NOMO-1 (cell line): ENCODE data around the gene SIRPG.
"Not testable (repeated sequence)": the region's sequence is repeated elsewhere in the genome, so short reads cannot be mapped to it uniquely, and the experiment has no call there.

ENCODE experiments used
- DNase-seq, 2 experiments: peaks; one replicate each; lab custom pipeline; 2025; ENCODE audit not compliant: unreplicated experiment in 2 of 2; lab: John Stamatoyannopoulos, UW

The SIRPG gene

DNA sequence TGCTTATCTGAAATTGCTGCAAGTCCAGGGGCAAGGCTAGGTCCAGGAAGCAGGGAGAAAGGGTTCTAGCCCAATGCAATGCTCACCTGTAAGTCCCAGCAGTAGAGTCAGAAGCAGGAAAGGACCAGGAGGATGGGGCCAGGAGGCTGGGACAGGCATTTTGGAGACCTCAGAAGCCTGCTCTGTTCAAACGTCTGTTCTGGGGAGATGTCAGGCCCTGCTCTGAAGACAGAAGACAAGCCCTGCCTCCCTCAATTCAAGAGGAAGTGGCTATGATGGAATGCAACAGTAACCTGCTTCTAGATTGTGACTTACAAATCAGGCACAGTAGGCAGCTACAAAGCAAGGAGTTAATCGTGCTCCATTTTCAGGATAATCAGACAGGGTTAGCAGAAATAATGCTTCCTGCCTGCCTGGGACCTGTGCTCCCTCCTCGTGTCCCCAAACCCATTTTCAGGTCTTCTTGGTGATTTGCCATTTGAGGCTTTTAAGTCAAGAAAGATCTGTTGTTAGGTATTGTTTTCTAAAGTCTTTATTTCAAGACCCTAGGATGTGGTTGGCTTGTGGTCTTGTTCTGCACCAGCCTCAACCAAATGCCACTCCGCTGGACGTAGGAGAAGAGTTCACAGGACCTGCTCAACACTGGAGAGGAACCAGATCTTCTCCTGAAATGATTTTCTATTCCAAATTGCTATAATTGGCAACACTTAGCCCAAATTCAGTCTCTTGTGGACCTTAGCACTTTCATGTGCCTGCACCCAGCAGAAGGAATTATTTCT, at the start of gene SIRPG:
TSS of gene SIRPG (minus strand) at position 224 of the 779 bp plus-strand sequence. CDS start at position 159, 65 bp downstream.
- peak; percentile 5 to 48 for DNase-seq

DNA sequence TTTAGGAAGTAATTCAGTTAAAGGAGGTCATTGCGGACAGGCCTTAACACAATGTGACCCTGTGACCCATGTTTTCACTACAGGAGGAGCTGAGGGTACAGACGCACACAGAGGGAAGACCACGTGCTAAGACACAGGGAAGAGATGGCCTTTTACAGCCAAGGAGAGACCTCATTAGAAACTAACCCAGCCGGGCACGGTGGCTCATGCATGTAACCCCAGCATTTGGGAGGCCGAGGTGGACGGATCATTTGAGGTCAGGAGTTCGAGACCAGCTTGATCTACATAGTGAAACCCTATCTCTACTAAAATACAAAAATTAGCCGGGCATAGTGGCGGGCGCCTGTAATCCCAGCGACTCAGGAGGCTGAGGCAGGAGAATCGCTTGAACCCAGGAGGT, 49.3 kb upstream of the SIRPG start:
- not testable (repeated sequence) for DNase-seq

DNA sequence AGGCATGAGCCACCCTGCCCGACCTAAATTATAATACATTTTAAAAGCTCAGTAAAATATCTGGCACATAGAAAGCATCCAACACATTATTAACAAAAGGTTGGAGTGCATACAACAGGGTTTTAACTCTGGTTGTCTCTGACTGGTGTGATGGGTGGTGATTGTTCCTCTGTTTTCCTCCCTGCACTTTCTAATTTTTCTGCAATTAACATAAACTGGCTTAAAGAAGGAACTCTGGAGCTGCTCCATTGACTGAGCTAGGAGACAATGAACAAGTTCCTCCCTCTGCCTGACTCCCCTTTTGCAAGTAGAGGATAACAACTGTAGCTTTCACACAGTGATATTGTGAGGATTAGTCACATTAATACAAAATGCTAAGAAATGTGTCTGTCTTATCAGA, 48.5 kb upstream of the SIRPG start:
- DNase-seq = no peak

DNA sequence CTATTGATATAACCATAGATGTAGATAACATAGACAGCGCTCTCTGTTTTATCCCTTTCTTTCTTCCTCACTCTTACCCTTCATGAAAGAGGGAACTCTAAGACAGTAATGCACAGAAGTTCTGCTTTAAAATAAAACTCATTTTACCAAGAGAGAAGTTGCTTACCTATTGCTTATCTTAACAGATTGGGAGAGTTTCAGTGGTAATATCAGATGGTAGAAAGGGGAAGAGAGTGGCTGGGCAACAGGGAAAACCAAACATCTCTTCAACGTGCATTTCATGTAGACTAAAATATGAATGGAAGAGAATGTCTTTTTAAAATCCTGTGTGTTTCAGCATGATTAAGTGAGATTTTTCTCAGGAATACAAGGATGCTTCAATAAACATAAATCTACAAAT, 45.3 kb upstream of the SIRPG start:
- peak in 1 of 2 experiments; percentile 39 for DNase-seq

DNA sequence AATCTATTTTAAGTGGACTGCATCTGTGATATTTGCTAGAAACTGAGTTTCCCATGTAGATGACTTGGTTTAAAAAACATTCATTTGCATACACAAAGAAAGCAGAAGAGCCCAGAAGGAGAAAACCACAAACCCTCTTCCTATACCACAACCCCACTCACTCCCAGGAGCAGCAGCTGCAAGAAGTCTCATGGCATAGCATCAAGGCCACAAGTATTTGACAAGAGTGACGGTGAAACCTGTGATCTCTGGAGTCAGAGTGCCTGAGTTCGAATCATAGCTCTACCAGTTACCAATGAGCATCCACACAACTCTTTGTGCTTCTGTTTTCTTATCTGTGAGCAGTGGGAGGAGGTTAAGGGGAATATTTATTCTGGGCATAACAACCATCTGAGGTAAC, 44.7 kb upstream of the SIRPG start:
- peak; percentile 82 to 87 for DNase-seq

DNA sequence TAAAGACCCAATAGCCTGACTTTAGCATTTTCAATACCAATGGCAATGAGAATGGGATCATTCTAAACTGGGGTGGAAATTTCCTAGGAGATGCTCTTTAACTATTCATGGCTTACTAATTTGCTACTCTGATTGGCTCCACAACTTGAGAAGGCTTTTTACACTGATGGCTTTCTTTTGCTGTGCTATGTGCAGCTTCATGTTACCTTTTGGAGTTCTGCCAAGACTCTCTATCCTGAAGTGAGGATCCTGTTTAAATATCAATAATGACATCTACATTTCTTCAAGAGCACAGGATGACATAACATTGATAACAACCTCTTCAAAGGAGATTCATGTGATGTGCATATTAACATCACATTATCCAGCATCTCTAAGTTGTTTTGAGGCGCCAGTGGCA, 43.4 kb upstream of the SIRPG start:
- DNase-seq = no peak

DNA sequence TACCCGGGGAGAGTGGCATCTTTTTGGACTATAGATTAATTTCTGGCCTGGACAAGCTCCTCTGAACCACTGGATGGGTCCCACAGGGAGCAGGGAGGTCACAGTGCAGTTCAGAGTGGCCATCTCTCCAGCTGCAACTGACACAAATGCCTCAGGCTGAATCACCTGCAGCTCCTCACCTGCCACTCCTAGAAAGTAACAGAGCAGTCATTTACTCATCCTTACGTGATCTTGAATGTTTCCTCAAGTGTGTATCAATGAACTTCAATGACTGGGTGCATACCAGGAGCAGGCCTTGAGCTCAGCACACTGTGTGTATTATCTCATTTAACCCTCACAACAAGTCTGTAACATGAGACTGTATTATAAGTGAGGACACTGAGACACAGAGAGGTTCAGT, 40.0 kb upstream of the SIRPG start:
- DNase-seq = no peak

DNA sequence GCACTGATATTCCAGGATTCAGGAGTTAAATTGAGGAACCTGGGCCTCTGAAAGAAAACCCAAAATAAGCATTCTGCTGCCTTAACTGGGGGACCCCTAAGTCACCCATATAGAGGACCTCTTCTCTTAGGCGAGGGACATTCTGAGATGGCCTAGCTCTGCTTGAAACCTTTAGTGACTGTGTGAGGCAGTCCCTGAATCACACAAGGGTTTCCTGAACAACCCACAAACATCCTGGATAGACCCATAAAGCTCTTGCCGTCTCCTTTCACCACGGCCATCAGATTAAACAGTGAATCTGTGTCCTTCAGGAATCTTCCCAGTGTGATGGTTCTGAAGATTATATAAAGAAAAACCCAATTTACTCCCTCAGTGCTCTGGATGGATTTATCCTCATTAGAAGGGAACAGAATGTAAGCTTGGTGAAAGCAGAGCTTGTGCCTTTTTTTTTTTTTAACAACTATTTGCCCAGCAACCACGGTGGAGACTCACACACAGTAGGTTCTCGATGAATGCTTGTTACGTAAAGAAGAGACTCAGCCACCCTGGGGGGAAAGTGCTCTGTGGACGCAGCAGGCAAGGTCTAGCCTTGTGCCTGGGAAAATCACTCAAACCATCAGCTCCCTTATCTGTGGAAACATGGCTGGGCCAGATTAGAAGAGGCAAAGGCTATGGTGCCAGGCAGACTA, 39.1 kb upstream of the SIRPG start:
- no peak for DNase-seq

DNA sequence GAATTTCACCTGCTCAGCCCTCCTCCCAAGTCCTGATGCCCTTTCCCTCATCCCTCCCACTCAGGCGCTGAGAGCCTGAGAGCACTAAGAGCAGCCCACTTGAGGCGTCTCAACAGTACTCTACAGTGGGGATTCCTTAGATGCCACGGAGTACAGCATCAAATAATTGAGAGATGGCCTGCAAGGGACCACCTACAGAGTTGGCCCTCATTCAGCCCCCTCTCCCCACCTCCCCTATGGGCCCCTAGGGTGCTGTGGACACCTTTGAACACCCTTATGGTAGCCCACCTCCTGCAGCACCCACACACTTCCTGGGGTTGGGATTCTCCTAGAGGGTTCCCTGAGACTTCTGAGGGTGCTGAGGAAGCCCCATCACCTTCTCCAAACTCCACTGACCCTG, 37.1 kb upstream of the SIRPG start:
- DNase-seq = no peak

DNA sequence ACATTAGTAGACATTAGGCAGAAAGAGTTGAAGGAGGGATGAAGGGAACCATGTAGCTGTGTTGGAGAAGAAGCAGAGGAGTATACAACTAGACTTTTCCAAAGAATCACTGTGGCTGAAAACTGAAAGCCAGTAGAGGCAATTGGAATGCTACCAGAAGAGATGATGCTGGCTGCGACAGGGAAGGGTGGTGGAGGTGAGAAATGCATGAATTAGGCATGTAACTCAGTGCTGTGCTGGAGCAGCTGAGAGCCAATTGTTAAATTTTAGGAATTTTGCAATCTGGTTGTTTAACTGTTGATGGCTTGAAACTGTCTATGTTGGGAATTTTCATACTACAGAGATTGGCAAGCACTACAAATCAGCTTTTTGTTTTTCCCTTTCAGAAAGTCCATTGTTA, 35.8 kb upstream of the SIRPG start:
- DNase-seq = no peak

DNA sequence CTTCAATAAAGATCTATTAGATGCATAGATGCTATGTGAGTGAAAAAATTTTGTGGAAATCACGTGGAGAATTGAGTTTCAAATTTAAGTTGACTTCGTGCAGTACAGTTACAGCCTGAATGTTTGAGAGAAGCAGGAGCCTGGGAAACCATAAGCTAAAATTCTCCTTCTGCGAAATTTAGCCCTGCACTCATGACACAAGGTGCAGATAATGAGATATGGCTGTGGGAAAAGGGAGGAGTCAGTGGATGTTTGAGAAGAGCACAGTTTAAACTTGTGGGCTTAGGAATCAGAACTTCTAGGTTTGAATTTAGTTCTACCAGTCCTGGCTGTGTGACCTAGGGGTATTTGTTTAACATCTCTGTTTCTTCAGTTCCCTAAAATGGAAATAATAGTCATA, 32.1 kb upstream of the SIRPG start:
- no peak for DNase-seq

DNA sequence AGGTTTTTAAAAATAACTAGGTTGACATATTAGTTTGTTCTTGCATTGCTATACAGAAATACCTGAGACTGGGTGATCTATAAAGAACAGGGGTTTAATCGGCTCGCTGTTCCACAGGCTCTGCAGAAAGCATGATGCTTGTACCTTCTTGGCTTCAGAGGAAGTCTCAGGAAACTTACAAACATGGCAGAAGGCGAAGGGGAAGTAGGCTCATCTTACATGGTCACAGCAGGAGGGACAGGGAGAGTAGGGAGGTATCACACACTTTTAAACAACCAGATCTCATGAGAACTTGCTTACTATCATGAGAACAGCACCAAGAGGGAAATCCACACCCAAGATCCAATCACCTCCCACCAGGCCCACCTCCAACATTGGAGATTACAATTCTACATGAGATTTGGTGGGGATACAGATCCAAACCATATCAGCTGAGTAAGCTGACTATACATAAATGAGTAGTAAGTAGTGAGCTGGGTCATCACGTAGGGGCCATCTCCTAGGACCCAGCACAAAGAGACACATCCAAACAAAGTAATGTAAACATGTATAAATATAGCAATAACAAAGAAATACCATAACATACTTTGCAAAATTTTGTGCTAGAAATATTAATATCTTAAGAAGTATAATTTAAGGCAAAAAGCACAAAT, 31.4 kb upstream of the SIRPG start:
- no peak for DNase-seq

DNA sequence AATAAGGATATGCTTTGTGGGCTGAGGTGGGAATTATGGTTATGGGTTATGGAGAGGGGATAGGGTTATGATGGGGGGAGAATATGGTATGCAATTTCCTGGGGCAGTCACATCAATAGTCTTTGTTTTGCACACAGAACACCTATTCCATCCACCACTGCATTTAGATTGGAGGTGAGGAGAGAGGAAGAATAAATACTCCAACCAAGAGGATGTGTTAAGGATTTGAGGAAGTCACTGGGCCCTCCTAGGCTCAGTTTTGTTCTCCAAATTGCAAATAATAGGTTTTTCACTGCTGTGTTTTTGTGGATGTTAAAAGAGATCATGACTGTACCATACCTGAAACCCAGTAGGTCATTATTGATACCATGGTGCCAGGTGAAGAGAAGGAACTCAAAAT, 29.5 kb upstream of the SIRPG start:
- peak in 1 of 2 experiments; percentile 22 for DNase-seq

DNA sequence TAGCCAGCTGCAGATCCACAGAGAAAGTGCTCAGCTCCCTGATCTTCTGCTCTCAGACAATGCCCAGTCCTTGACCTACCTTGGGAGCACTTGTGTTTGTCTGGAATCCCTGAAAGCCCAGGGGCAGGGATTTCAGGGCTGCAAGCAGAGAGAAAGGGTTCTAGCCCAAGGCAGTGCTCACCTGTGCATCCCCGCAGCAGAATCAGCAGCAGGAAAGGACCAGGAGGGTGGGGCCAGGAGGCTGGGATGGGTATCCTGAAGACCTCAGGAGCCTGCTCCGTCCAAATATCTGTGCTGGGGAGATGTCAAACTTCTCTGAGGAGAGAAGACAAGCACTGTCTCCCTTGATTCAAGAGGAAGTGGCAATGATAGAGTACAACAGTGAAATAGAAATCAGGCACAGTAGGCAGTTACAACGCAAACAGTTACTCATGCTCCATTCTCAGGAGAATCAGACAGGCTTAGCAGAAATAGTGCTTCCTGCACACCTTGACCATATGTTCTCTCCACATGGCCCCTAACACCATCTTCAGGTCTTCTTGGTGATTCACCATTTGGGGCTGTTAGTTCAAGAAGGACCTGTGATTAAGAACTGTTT, 28.7 kb upstream of the SIRPG start:
- no peak for DNase-seq

DNA sequence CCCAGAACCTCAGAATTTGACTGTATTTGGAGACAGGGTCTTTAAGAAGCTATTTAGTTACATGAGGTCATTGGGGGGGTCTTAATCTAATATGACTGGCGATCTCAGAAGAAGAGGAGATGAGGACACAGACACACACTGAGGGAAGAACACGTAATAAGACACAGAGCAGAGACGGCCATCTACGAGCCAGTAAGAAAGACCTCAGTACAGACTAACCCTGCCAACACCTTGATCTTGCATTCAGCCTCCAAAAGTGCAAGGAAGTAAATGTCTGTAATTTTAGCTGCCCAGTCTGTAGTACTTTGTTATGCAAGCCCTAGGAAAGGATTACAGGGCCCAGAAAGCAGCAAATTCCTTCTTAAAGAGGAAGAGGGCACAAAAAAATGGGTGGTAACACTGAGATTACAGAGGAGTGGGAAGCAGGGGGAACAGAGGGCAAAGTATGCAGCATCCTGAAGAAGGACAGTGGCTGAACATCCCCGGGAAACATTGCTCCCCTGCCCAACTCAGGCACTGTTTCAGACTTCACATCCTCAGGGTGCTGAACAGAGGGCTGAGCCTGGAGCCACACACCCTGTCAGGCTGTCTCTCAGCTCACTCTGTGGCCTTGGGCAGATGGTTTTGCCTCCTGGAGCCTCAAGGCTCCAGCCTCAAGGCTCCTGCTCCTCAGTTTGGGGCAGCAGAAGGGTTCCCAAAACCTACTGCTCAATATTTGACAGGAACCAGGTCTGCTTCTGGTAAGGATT, 27.9 kb upstream of the SIRPG start:
- DNase-seq = peak; percentile 25 to 47

DNA sequence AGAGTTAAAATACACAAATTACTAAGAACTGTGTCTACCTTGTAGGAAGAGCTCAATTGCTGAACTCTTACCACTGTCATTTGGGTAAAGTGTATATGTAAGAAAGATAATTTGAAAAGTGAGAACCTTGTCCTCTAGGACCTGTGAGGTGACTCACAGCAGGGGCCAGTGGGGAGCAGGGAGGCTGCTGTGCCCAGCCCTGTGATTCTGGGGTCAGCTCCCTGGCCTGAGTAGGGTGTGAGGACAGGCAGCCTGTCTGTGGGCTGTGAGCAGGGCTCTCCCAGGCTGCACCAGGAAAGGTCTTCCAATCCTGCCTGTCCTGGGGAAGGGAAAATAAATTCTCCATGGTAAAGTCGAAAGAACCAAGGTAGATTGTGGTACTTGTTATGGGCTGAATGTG, 27.3 kb upstream of the SIRPG start:
- DNase-seq = no peak

DNA sequence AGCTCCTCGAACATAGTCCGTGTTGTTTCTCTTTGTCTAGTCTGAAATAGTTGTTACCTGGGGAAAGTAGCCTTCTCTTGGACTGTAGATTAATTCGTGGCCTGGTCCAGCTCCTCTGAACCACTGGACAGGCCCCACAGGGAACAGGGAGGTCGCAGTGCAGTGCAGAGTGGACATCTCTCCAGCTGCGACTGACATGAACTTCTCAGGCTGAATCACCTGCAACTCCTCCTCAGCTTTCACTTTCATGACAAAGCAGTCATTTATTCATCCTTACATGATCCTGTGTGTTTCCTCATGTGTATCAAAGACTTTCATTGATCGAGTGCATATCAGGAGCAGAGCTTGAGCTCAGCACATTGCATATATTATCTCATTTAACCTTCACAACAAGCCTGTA, 19.1 kb upstream of the SIRPG start:
- DNase-seq = no peak

DNA sequence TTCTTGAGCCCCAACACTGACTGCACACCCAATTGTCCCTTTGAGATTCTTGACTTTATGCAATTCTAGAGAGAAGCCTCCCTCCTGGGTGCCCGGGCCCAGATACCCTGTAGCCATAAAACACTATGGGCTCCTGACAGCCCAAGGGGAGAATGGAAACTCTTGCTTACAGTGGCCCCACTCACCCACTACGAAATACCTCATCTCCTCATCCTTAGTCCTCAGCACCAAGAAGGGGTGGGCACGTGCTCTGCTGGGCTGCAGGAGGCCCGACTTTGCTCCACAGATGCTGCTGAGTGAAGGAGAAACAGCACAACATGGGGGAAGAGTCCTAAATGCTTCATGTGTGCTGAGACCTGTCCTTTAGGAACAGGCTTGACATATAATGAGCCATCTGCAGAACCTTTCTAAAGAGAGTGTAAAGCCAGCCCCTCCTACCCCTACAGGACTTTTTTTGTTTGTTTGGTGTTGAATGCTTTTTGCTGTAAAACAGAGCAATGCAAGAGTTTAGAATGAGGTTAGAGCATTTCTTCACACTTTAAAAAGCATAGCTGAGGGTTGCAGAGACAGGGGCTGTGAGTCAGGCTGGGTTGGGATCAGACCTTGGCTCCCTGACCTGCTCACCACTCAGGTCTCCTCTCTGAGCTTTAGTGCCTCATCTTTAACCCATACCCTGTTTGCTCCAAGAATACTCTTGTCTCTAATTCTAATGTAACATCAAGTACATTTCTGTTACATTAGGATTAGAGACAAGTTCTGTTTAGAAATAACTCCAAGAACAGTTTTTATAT, 17.6 kb upstream of the SIRPG start:
- DNase-seq = no peak

DNA sequence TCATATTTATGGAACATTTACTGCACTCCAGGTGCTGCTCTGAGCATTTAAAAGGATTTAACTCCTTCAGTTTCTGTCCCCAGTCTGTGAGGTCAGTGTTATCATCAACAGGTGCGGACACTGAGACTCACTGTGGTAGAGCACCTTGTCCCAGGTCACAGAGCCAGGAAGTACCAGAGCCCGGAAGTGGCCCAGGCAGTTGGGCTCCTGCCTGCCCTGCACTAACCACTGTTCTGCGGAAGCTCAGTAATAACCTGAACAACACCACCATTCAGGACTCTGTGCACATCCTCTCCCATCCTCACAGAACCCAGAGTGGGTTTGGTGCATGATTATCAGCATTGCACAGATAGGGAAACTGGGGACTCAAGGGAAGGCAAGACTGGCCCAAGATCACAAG, 16.8 kb upstream of the SIRPG start:
- DNase-seq = no peak

DNA sequence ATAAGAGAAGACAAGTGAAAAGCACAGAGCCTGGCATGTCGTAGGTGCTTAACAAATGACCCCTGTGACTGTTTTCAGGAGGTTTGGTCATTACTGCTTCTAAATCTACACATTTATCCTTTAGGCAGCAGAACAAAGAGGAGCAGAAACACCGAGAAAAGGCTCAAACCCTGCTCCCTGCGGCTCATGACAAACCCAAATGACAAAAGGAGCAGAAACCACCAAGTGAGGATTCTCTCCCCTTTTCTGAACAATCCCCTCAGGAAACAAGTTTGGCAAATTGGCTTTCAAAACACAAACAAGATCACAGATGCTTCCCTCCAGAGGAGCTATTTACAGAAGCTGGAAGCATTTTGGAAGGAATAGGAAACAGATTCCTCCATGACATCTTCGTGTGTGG, 15.8 kb upstream of the SIRPG start:
- DNase-seq = no peak
